Measurements from ENCODE around the gene PRKG2.

DNA sequence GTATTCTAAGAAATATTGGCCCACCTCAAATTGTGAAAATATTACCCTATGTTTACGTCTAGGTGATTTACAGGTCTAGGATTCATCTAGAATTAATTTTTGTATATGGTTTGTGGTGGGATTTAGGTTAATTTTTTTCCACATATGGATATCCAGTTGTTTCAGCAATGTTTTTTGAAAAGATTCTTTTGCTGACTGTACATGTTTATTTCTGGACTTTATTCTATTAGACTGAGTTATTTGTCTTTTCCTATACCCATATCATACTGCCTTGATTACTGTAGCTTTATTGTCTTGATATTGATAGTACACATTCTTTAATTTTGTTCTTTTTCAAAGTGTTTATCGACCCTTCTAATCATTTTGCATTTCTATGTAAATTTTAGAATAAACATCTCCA, 83.5 kb downstream of the PRKG2 start:
- TF ChIP-seq, protein P1, sequence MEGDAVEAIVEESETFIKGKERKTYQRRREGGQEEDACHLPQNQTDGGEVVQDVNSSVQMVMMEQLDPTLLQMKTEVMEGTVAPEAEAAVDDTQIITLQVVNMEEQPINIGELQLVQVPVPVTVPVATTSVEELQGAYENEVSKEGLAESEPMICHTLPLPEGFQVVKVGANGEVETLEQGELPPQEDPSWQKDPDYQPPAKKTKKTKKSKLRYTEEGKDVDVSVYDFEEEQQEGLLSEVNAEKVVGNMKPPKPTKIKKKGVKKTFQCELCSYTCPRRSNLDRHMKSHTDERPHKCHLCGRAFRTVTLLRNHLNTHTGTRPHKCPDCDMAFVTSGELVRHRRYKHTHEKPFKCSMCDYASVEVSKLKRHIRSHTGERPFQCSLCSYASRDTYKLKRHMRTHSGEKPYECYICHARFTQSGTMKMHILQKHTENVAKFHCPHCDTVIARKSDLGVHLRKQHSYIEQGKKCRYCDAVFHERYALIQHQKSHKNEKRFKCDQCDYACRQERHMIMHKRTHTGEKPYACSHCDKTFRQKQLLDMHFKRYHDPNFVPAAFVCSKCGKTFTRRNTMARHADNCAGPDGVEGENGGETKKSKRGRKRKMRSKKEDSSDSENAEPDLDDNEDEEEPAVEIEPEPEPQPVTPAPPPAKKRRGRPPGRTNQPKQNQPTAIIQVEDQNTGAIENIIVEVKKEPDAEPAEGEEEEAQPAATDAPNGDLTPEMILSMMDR (IDR thresholded peaks at IDR 0.05 in 4 of 5, conservative IDR thresholded peaks at IDR 0.05 in 1 of 5): no peak
- no peak for TF ChIP-seq POLR2A (IDR thresholded peaks at IDR 0.05)
